ENCODE results near the gene CLEC18B.
"Not testable (repeated sequence)": the region's sequence is repeated elsewhere in the genome, so short reads cannot be mapped to it uniquely, and the experiment has no call there.

- TF ChIP-seq CTCF, EZH2 (IDR thresholded peaks at IDR 0.05): not testable (repeated sequence)
Measured at GRCh38 chr16:74413485-74413884, 7.8 kb downstream of the CLEC18B start.
